Activated B cell treated with CpG ODN at 0.5 μM for 24 hours (primary cell): ENCODE data around the gene ABCD1. TPM values are rescaled to one million over a fixed set of nuclear protein-coding genes. Genes with fewer than 3 reads are reported as not detected.

Experiments used
- ATAC-seq: fragments of 200-7000 bp; cut with Tn5 transposase; one replicate; pipeline ENCODE4 v1.10.0; 2021; ENCODE audit warnings: low read depth, mild to moderate bottlenecking, moderate library complexity
- CTCF ChIA-PET: fragments of 350-600 bp; sonication (Branson Sonifier 250); formaldehyde crosslinking; loops from one replicate; lab custom pipeline; 2021; ENCODE audit warnings: antibody characterized with exemption; lab: Charles Lee
- POLR2A ChIA-PET: fragments of 350-600 bp; sonication (Branson Sonifier 250); formaldehyde crosslinking; loops from one replicate; lab custom pipeline; 2021; ENCODE audit warnings: antibody characterized with exemption; lab: Charles Lee
- DNase-seq: peaks from one replicate; pipeline ENCODE4 v3.0.0; 2022
- H3K27ac Mint-ChIP-seq: one replicate; pipeline ENCODE4 v1.8.0; 2020; ENCODE audit warnings: mixed read lengths
- H3K27me3 Mint-ChIP-seq: one replicate; pipeline ENCODE4 v1.8.0; 2021; ENCODE audit warnings: mixed read lengths
- H3K36me3 Mint-ChIP-seq: one replicate; pipeline ENCODE4 v1.8.0; 2021; ENCODE audit warnings: low read depth, mixed read lengths
- H3K4me1 Mint-ChIP-seq: one replicate; pipeline ENCODE4 v1.8.0; 2021; ENCODE audit warnings: mixed read lengths
- H3K4me3 Mint-ChIP-seq: one replicate; pipeline ENCODE4 v1.8.0; 2020; ENCODE audit warnings: mild to moderate bottlenecking, mixed read lengths
- H3K9me3 Mint-ChIP-seq: one replicate; pipeline ENCODE4 v1.8.0; 2020; ENCODE audit warnings: mixed read lengths
- CTCF ChIP-seq: fragments of 200-600 bp; IDR thresholded peaks from one replicate; pipeline ENCODE4 v1.8.0; 2022; ENCODE audit warnings: antibody characterized with exemption, mild to moderate bottlenecking
- intact Hi-C: fragments of 100-400 bp; cut with micrococcal nuclease; formaldehyde crosslinking; loops from one replicate; pipeline ENCODE4 v1.15.1; 2024
- total RNA-seq: library from RNA; stranded (reverse); gene quantifications from 2 replicates; pipeline ENCODE4 v1.2.3, GENCODE V29; 2022

ABCD1 gene
- total RNA-seq, 1 donor from 2014 or later, result 2.8 TPM

GRCh38 chrX:153763989-153764755 lies 39.5 kb downstream of the ABCD1 start, which contains the start of gene PLXNB3:
TSS of gene PLXNB3 (plus strand) at chrX:153764249. CDS start at chrX:153765536, 1,287 bp downstream.
- ATAC-seq, result peak; percentile 90
- ChIA-PET CTCF (interaction anchor here (0.6 to 2.9 kb wide), 2 partner anchors 184 to 187 kb away, joined by 3 to 20 read pairs; no protein-coding TSS in a partner anchor), POLR2A (no interaction called here)
- no peak within 1 kb of the TSS for H3K4me3 Mint-ChIP-seq
- no peaks in the 10 kb centered on the region for H3K36me3 Mint-ChIP-seq
- H3K27me3 Mint-ChIP-seq, result no peaks in the 10 kb centered on the region
- intact Hi-C loops, result loop anchor here (1.0 to 10.0 kb wide), 6 partner anchors 37 to 819 kb away; partner anchors contain the start of gene SLC6A8
- peak; percentile 68 for DNase-seq
- peaks cover 12% of the 10 kb centered on the region for H3K4me1 Mint-ChIP-seq
- H3K9me3 Mint-ChIP-seq, result no peaks in the 10 kb centered on the region
- peak; percentile 34 for TF ChIP-seq CTCF
- H3K27ac Mint-ChIP-seq, result no peak within 1 kb of the TSS

GRCh38 chrX:153764786-153765137 lies 40.1 kb downstream of the ABCD1 start:
- TF ChIP-seq CTCF, result no peak
- DNase-seq (no peak), ATAC-seq (no peak)
- Mint-ChIP-seq H3K9me3 (no peaks in the 10 kb centered on the region), H3K27ac (no peak overlapping the region), H3K36me3 (no peaks in the 10 kb centered on the region), H3K27me3 (no peaks in the 10 kb centered on the region), H3K4me3 (no peak overlapping the region), H3K4me1 (peaks cover 12% of the 10 kb centered on the region)
- CTCF ChIA-PET, result interaction anchor here (2.9 kb wide), 1 partner anchor 183 kb away, joined by 20 read pairs; no protein-coding TSS in a partner anchor
- intact Hi-C loops, result loop anchor here (1.0 to 10.0 kb wide), 6 partner anchors 37 to 820 kb away; partner anchors contain the start of gene SLC6A8
- POLR2A ChIA-PET, result no interaction called here

- no peak for DNase-seq
- ChIA-PET POLR2A (interaction anchor here (0.7 to 1.5 kb wide), 2 partner anchors 29 to 775 kb away, joined by 3 to 4 read pairs; partner anchors contain the start of genes IDH3G and SSR4), CTCF (interaction anchor here (1.6 to 2.9 kb wide), 2 partner anchors 182 kb away, joined by 6 to 20 read pairs; no protein-coding TSS in a partner anchor)
- intact Hi-C loops, result loop anchor here (10.0 kb wide), 2 partner anchors 81 to 821 kb away; partner anchors contain the start of gene SLC6A8
- Mint-ChIP-seq H3K4me1 (peaks cover 12% of the 10 kb centered on the region), H3K27me3 (no peaks in the 10 kb centered on the region), H3K4me3 (no peak overlapping the region), H3K27ac (no peak overlapping the region), H3K9me3 (no peaks in the 10 kb centered on the region), H3K36me3 (no peaks in the 10 kb centered on the region)
- TF ChIP-seq CTCF, result no peak
- ATAC-seq, result no peak
Observed at GRCh38 chrX:153765138-153766079, 40.8 kb downstream of the ABCD1 start.

- POLR2A ChIA-PET, result interaction anchor here (0.5 to 1.5 kb wide), 3 partner anchors 28 to 774 kb away, joined by 3 to 4 read pairs (median 3); partner anchors contain the start of genes IDH3G and SSR4
- intact Hi-C loops, result loop anchor here (10.0 kb wide), 2 partner anchors 81 to 821 kb away; partner anchors contain the start of gene SLC6A8
- no peak overlapping the region for H3K27ac Mint-ChIP-seq
- H3K36me3 Mint-ChIP-seq, result no peaks in the 10 kb centered on the region
- DNase-seq (no peak), ATAC-seq (peak; percentile 60)
- H3K4me1 Mint-ChIP-seq, result peaks cover 12% of the 10 kb centered on the region
- CTCF ChIA-PET, result interaction anchor here (1.0 to 1.6 kb wide), 2 partner anchors 10 to 181 kb away, joined by 3 to 6 read pairs; no protein-coding TSS in a partner anchor
- no peaks in the 10 kb centered on the region for H3K9me3 Mint-ChIP-seq
- no peaks in the 10 kb centered on the region for H3K27me3 Mint-ChIP-seq
- no peak overlapping the region for H3K4me3 Mint-ChIP-seq
- no peak for TF ChIP-seq CTCF
Observed at GRCh38 chrX:153766098-153766817, 41.6 kb downstream of the ABCD1 start.
